CD14-positive monocyte (primary cell): ENCODE measurements around the gene IGFBP4. TPM values are rescaled to one million over a fixed set of nuclear protein-coding genes. Genes with fewer than 3 reads are reported as not detected.
A peak's percentile ranks its signal among the peaks of the same experiment; 100 is the strongest.

Experiments
- DNase-seq, 3 donors: peaks; one replicate each; pipeline ENCODE4 v3.0.0-alpha.2; 2011 to 2022
- H2AFZ ChIP-seq: 2 replicates; pipeline ENCODE4 v1.6.0; 2012; ENCODE audit warnings: mild to moderate bottlenecking, low read depth, low read length, inconsistent platforms; ENCODE audit not compliant: insufficient read depth, poor library complexity, severe bottlenecking
- H3K27ac ChIP-seq, 2 donors: 1 replicate in 1 of 2; 2 replicates in 1 of 2; pipeline ENCODE4 v1.5.1; 2012 to 2013; ENCODE audit warnings: low read length in 2 of 2, control low read depth in 1 of 2, inconsistent platforms in 1 of 2, low read depth in 1 of 2, mild to moderate bottlenecking in 1 of 2
- H3K27me3 ChIP-seq, 2 donors: one replicate each; pipeline versions ENCODE4 v1.6.0 to v1.6.1; 2011 to 2013; ENCODE audit warnings: low read length in 2 of 2; ENCODE audit not compliant: control insufficient read depth in 2 of 2, insufficient read depth in 2 of 2
- H3K36me3 ChIP-seq, 2 donors: replicated peaks in 1 of 2; 1 replicate in 1 of 2; 2 replicates in 1 of 2; pipeline versions ENCODE4 v1.5.1 to v1.6.1; 2012 to 2013; ENCODE audit warnings: low read length in 2 of 2, control low read depth in 1 of 2, inconsistent platforms in 1 of 2, mild to moderate bottlenecking in 1 of 2; ENCODE audit not compliant: insufficient read depth in 2 of 2, control insufficient read depth in 1 of 2
- H3K4me1 ChIP-seq, 2 donors: 1 replicate in 1 of 2; 2 replicates in 1 of 2; pipeline versions ENCODE4 v1.5.1 to v1.6.1; 2012 to 2013; ENCODE audit warnings: low read length in 2 of 2, control low read depth in 1 of 2, inconsistent platforms in 1 of 2, mild to moderate bottlenecking in 1 of 2, moderate library complexity in 1 of 2; ENCODE audit not compliant: insufficient read depth in 2 of 2, control insufficient read depth in 1 of 2
- H3K4me2 ChIP-seq: replicated peaks from 2 replicates; pipeline ENCODE3; 2012; ENCODE audit warnings: low read length, moderate library complexity, mild to moderate bottlenecking; ENCODE audit not compliant: poor library complexity, severe bottlenecking; ENCODE audit errors: extremely low read depth
- H3K4me3 ChIP-seq, 3 experiments: fragments of 200-600 bp in 1 of 3; sonication (generic) in 1 of 3; replicated peaks in 1 of 3; 1 replicate in 2 of 3; 2 replicates in 1 of 3; pipeline ENCODE4 v1.5.1; 2011 to 2013; ENCODE audit warnings: low read length in 3 of 3, mild to moderate bottlenecking in 3 of 3, control low read depth in 2 of 3, low read depth in 2 of 3, inconsistent platforms in 1 of 3, moderate library complexity in 1 of 3
- H3K79me2 ChIP-seq: 2 replicates; pipeline ENCODE4 v1.6.0; 2012; ENCODE audit warnings: mild to moderate bottlenecking, control low read depth, inconsistent platforms, low read length, moderate library complexity; ENCODE audit not compliant: insufficient read depth
- H3K9ac ChIP-seq: 2 replicates; pipeline ENCODE4 v1.6.0; 2017; ENCODE audit warnings: low read length, mild to moderate bottlenecking; ENCODE audit not compliant: insufficient read depth, poor library complexity, severe bottlenecking
- H3K9me3 ChIP-seq, 2 donors: replicated peaks in 1 of 2; 1 replicate in 1 of 2; 2 replicates in 1 of 2; pipeline versions ENCODE4 v1.5.1 to v1.6.1; 2012 to 2013; ENCODE audit warnings: low read length in 2 of 2, control low read depth in 1 of 2; ENCODE audit not compliant: control insufficient read depth in 1 of 2, insufficient read depth in 1 of 2
- H4K20me1 ChIP-seq: 2 replicates; pipeline ENCODE4 v1.6.0; 2012; ENCODE audit warnings: mild to moderate bottlenecking, low read length, control low read depth, moderate library complexity; ENCODE audit not compliant: insufficient read depth
- H3K27ac Mint-ChIP-seq, 7 donors: one replicate each; pipeline ENCODE4 v1.8.0; 2020; ENCODE audit warnings: mild to moderate bottlenecking in 7 of 7, mixed read lengths in 7 of 7, moderate library complexity in 6 of 7, inconsistent platforms in 2 of 7
- H3K27me3 Mint-ChIP-seq, 3 donors: one replicate each; pipeline ENCODE4 v1.8.0; 2021 to 2022; ENCODE audit warnings: low read depth in 3 of 3, mild to moderate bottlenecking in 3 of 3, mixed read lengths in 3 of 3, moderate library complexity in 3 of 3, inconsistent platforms in 1 of 3
- H3K36me3 Mint-ChIP-seq, 2 donors: one replicate each; pipeline ENCODE4 v1.8.0; 2020; ENCODE audit warnings: mixed read lengths in 2 of 2, inconsistent platforms in 1 of 2, mild to moderate bottlenecking in 1 of 2
- H3K4me1 Mint-ChIP-seq: one replicate; pipeline ENCODE4 v1.8.0; 2020; ENCODE audit warnings: mild to moderate bottlenecking, mixed read lengths
- H3K4me3 Mint-ChIP-seq, 2 donors: one replicate each; pipeline ENCODE4 v1.8.0; 2020; ENCODE audit warnings: mild to moderate bottlenecking in 2 of 2, mixed read lengths in 2 of 2, moderate library complexity in 1 of 2
- H3K9me3 Mint-ChIP-seq, 7 donors: one replicate each; pipeline ENCODE4 v1.8.0; 2020 to 2022; ENCODE audit warnings: mixed read lengths in 7 of 7, mild to moderate bottlenecking in 6 of 7, moderate library complexity in 6 of 7, inconsistent platforms in 2 of 7
- WGBS: methylation state at CpG from one replicate; pipeline ENCODE4 v1.1.5; 2013; ENCODE audit warnings: missing lambda C conversion rate; ENCODE audit not compliant: insufficient coverage; 5-methylcytosine and 5-hydroxymethylcytosine counted together
- intact Hi-C, 2 donors: fragments of 100-400 bp; cut with micrococcal nuclease; formaldehyde crosslinking; loops; one replicate each; pipeline versions ENCODE4 v1.15.0 to v1.15.1; 2023
- polyA plus RNA-seq, 3 donors: library from polyadenylated mRNA; depleted of rRNA in 1 of 3; unstranded in 2 of 3; stranded (reverse) in 1 of 3; fragments of 300-500 nt in 2 of 3; fragments of >200 nt in 1 of 3; fragmentation: Illumina TruSeq in 2 of 3; gene quantifications; 1 replicate in 2 of 3; 2 replicates in 1 of 3; pipeline ENCODE4 v1.2.3, GENCODE V29; 2012 to 2021
- TF ChIP-seq, protein P1 (sequence below): fragments of 200-600 bp; IDR thresholded peaks from one replicate; pipeline ENCODE4 v1.8.0; 2022; ENCODE audit warnings: antibody characterized with exemption, mild to moderate bottlenecking

Gene IGFBP4
- polyA plus RNA-seq, 3 donors: 0.04 to 0.15 TPM; not detected in 1

DNA sequence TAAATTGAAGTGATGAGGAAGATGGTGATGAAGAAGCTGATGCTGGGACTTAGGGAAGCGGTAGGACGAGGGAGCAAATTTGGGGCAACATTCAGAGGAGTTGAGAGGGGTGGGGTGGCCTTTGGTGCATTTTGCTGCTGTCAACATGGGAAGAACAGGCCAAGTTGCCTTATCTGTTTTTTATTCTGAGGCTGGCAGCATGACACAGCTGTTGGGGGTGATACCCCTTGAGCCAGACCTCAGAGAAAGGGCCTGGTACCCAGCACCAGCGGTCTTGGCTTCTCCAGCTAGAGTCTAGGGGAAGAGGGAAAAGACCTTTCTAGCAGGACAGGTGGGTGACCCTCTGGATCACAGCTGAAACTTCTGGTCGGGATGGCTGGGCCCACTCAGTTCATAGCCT lies 4.6 kb downstream of the IGFBP4 start:
- Mint-ChIP-seq H3K4me3 (peak overlapping the region in 1 of 2 donors; percentile 6), H3K9me3 (no peaks in the 10 kb centered on the region), H3K27ac (peak overlapping the region in 1 of 7 donors; percentile 16), H3K4me1 (peaks cover 34% of the 10 kb centered on the region), H3K27me3 (peaks cover 24 to 50% (median 28%) of the 10 kb centered on the region in 3 donors), H3K36me3 (no peaks in the 10 kb centered on the region)
- no peaks in the 10 kb centered on the region for H3K36me3 ChIP-seq
- H3K4me3 ChIP-seq: no peak overlapping the region
- DNase-seq: no peak
- H3K4me1 ChIP-seq: peaks cover 30 to 41% of the 10 kb centered on the region in 2 donors
- H3K4me2 ChIP-seq: no peak overlapping the region
- H2AFZ ChIP-seq: no peak overlapping the region
- H3K79me2 ChIP-seq: no peaks in the 10 kb centered on the region
- WGBS: 40% methylated on average over 4 of the region's 4 CpGs
- H4K20me1 ChIP-seq: no peaks in the 10 kb centered on the region
- H3K9ac ChIP-seq: no peak overlapping the region
- intact Hi-C loops: no loop called here
- H3K27me3 ChIP-seq: peaks cover 0 to 18% of the 10 kb centered on the region in 2 donors
- TF ChIP-seq, protein P1, sequence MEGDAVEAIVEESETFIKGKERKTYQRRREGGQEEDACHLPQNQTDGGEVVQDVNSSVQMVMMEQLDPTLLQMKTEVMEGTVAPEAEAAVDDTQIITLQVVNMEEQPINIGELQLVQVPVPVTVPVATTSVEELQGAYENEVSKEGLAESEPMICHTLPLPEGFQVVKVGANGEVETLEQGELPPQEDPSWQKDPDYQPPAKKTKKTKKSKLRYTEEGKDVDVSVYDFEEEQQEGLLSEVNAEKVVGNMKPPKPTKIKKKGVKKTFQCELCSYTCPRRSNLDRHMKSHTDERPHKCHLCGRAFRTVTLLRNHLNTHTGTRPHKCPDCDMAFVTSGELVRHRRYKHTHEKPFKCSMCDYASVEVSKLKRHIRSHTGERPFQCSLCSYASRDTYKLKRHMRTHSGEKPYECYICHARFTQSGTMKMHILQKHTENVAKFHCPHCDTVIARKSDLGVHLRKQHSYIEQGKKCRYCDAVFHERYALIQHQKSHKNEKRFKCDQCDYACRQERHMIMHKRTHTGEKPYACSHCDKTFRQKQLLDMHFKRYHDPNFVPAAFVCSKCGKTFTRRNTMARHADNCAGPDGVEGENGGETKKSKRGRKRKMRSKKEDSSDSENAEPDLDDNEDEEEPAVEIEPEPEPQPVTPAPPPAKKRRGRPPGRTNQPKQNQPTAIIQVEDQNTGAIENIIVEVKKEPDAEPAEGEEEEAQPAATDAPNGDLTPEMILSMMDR: no peak
- no peak overlapping the region for H3K27ac ChIP-seq
- H3K9me3 ChIP-seq: no peaks in the 10 kb centered on the region

DNA sequence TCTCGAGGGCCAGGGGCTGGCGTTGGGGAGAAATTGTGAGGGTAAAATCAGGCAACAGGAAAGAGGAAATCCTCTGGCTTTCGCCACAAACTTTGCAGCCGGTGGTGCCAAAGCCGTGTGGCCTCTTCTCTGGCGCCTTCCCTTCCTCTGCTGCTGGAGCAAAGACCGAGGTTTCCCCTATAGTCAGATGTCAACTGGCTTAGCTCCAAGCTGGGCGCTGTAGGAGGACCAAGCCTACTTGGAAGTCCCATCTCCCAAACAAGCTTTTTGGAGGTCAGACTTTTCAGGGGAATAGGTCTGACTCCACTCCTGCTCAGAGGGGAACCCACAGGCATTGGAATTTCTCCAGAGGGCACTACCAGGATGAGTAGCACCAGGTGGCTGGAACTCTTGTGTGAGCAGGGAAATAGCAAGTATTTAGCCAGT lies 5.0 kb downstream of the IGFBP4 start:
- no peak overlapping the region for H2AFZ ChIP-seq
- TF ChIP-seq, protein P1: no peak
- 2% methylated on average over 7 of the region's 8 CpGs for WGBS
- H3K4me1 ChIP-seq: peaks cover 27 to 37% of the 10 kb centered on the region in 2 donors
- H3K27ac ChIP-seq: no peak overlapping the region
- H3K27ac Mint-ChIP-seq: peak overlapping the region in 1 of 7 donors; percentile 16
- intact Hi-C loops: no loop called here
- peaks cover 0 to 15% of the 10 kb centered on the region in 2 donors for H3K27me3 ChIP-seq
- no peak for DNase-seq
- peak overlapping the region in 1 of 2 donors; percentile 6 for H3K4me3 Mint-ChIP-seq
- H3K4me1 Mint-ChIP-seq: peaks cover 34% of the 10 kb centered on the region
- no peaks in the 10 kb centered on the region for H4K20me1 ChIP-seq
- H3K9ac ChIP-seq: no peak overlapping the region
- H3K79me2 ChIP-seq: no peaks in the 10 kb centered on the region
- no peaks in the 10 kb centered on the region for H3K36me3 Mint-ChIP-seq
- H3K9me3 Mint-ChIP-seq: no peaks in the 10 kb centered on the region
- no peaks in the 10 kb centered on the region for H3K9me3 ChIP-seq
- no peaks in the 10 kb centered on the region for H3K36me3 ChIP-seq
- H3K4me3 ChIP-seq: no peak overlapping the region
- H3K27me3 Mint-ChIP-seq: peaks cover 24 to 50% (median 27%) of the 10 kb centered on the region in 3 donors
- H3K4me2 ChIP-seq: no peak overlapping the region
